Pancreas (tissue), 10 donors: ENCODE measurements around the gene CLDN4. TPM values are rescaled to one million over a fixed set of nuclear protein-coding genes. Genes with fewer than 3 reads are reported as not detected.
"Not testable (repeated sequence)": the region's sequence is repeated elsewhere in the genome, so short reads cannot be mapped to it uniquely, and the experiment has no call there.

Experiments used
- ATAC-seq, 4 donors: fragments of 200-7000 bp; cut with Tn5 transposase; one replicate each; pipeline versions ENCODE4 v1.8.0 to v1.9.1; 2020; ENCODE audit warnings: mild to moderate bottlenecking in 4 of 4, moderate library complexity in 4 of 4
- DNase-seq, 6 donors: peaks; one replicate each; pipeline ENCODE4 v3.0.0-alpha.2; 2020
- FAIRE-seq: peaks from 2 replicates; lab custom pipeline; 2012; peaks lifted over from hg19 to GRCh38; lab: Jason Lieb, UNC
- H3K27ac ChIP-seq, 4 donors: fragments of 200-600 bp; sonication (generic); 1 replicate in 3 of 4; 2 replicates in 1 of 4; pipeline versions ENCODE4 v1.5.0 to v1.8.0; 2020
- H3K27me3 ChIP-seq, 4 donors: fragments of 200-600 bp; one replicate each; pipeline ENCODE4 v1.8.0; 2021
- H3K36me3 ChIP-seq, 3 donors: fragments of 200-600 bp; sonication (generic) in 1 of 3; one replicate each; pipeline versions ENCODE4 v1.5.0 to v1.8.0; 2020 to 2021
- H3K4me1 ChIP-seq, 3 donors: fragments of 200-600 bp; one replicate each; pipeline ENCODE4 v1.8.0; 2021
- H3K4me3 ChIP-seq, 4 donors: fragments of 200-600 bp; sonication (generic) in 2 of 4; one replicate each; pipeline versions ENCODE4 v1.5.0 to v1.8.0; 2020 to 2021
- H3K9me3 ChIP-seq, 4 donors: fragments of 200-600 bp; one replicate each; pipeline ENCODE4 v1.8.0; 2021
- WGBS, 2 donors: extraction: QIAGEN DNeasy Blood & Tissue Kit; methylation state at CpG; one replicate each; pipeline ENCODE4 v1.1.7; 2013; 5-methylcytosine and 5-hydroxymethylcytosine counted together
- intact Hi-C, 3 donors: fragments of 100-400 bp; cut with DNase I; formaldehyde crosslinking; loops; one replicate each; pipeline versions ENCODE4 v1.11.1 to v1.14.2; 2022
- polyA plus RNA-seq, 2 donors: library from polyadenylated mRNA; stranded (reverse); fragments of 200-250 nt; gene quantifications; one replicate each; pipeline ENCODE4 v1.2.3, GENCODE V29; 2013
- total RNA-seq, 6 donors: library from RNA; stranded (reverse); fragmentation: NEBNext Ultra II Directional in 4 of 6; extraction: Animal tissue kit (Norgen Biotek cat#: 25700) in 4 of 6; gene quantifications; one replicate each; pipeline versions ENCODE4 v1.2.1 to v1.2.4, GENCODE V29; 2021 to 2023
- TF ChIP-seq, protein P1 (sequence below), 4 donors: fragments of 200-600 bp; sonication (generic) in 3 of 4; IDR thresholded peaks; one replicate each; pipeline versions ENCODE4 v1.5.0 to v1.8.0; 2021; ENCODE audit warnings: antibody characterized with exemption in 4 of 4
- donor health status: healthy with polysubstance abuse.
- donor health status: DM: no; HTN: no; CAD: no; lungs with moderate emphysema.
- donor health status: DM: no; HTN: no; CAD: no.
- donor health status: control.
- donor health status: control.
- donor health status: Bipolar disorder and iron deficiency.
- donor health status: DM: yes; HTN: yes; CAD: no.
- donor health status: DM: no; HTN: no; CAD: no.
- donor health status: DM: no; HTN: no; CAD: no.
- donor health status: DM: yes; HTN: yes; CAD: no.

The CLDN4 gene
- total and polyA plus RNA-seq, 8 donors = 47.8 to 150 (median 71.9) TPM

DNA sequence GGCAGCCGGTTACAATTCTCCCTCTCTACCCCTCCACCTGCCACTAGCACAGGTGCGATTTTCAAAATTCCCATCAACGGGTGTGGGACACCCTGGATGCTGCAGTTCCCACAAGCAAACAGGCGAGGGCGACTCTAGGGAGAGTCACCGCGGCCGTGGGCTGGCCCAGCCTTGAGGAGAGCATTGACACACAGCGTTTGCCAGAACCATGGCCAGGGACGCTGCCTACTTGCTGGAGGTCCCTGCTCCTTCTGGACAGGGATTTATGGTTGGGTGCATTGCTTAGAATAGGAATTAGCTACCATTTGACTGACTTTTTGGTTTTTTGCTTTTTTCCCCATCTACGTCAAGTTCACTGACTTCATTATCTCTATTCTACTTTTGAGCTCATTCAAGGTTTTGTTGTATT lies 19.0 kb upstream of the CLDN4 start:
- TF ChIP-seq, protein P1, sequence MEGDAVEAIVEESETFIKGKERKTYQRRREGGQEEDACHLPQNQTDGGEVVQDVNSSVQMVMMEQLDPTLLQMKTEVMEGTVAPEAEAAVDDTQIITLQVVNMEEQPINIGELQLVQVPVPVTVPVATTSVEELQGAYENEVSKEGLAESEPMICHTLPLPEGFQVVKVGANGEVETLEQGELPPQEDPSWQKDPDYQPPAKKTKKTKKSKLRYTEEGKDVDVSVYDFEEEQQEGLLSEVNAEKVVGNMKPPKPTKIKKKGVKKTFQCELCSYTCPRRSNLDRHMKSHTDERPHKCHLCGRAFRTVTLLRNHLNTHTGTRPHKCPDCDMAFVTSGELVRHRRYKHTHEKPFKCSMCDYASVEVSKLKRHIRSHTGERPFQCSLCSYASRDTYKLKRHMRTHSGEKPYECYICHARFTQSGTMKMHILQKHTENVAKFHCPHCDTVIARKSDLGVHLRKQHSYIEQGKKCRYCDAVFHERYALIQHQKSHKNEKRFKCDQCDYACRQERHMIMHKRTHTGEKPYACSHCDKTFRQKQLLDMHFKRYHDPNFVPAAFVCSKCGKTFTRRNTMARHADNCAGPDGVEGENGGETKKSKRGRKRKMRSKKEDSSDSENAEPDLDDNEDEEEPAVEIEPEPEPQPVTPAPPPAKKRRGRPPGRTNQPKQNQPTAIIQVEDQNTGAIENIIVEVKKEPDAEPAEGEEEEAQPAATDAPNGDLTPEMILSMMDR (IDR thresholded peaks at IDR 0.05) = peak; percentile 77 to 90 (median 83)
- FAIRE-seq = no peak
- no peaks in the 10 kb centered on the region for H3K27me3 ChIP-seq
- ATAC-seq = peak; percentile 98 to 100 (median 99)
- 8 to 10% methylated on average over 11 of the region's 11 CpGs for WGBS, 2 donors
- H3K4me1 ChIP-seq = no peaks in the 10 kb centered on the region
- intact Hi-C loops = no loop called here
- H3K4me3 ChIP-seq = no peak overlapping the region
- DNase-seq = peak; percentile 73 to 94 (median 87)
- H3K9me3 ChIP-seq = no peaks in the 10 kb centered on the region
- no peaks in the 10 kb centered on the region for H3K36me3 ChIP-seq
- no peak overlapping the region for H3K27ac ChIP-seq

DNA sequence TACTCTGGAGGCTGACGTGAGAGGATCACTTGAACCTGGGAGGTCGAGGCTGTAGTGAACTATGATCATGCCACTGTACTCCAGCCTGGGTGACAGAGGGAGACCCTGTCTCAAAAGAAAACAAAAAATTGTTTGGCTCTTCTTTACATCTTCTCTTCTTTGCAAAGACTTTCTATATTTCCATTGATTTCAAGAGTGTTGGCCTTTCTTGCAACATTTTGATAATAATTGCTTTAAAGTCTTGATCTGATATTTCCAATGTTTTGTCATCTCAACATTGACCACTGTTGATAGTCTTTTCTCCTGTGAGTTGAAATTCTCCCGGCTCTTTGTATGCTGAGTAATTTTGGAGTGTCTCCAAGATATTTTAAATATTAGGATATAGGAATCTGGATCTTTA lies 17.8 kb upstream of the CLDN4 start:
- FAIRE-seq = no peak
- TF ChIP-seq, protein P1 (IDR thresholded peaks at IDR 0.05) = no peak
- DNase-seq = no peak

DNA sequence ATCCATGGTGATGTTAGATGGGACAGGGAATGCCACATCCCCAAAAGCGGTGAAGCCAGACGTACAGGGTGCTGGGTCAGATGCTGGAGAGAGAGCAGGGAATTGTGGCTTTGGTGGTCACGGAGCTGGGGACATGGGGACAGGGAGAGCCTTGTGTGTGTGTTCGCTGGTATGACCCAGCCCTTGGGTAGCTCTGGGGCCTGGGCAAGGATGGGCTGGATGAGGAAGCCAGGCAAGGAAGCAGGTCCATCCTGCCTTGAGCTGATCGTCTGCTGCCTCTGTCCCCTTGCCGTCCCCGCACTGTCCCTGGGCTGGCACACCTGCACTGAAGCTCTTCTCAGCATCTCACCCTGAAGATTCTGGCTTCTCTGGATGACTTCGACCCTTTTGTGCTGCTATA lies 15.4 kb upstream of the CLDN4 start:
- ATAC-seq = no peak
- Histone ChIP-seq H3K27ac (no peak overlapping the region), H3K27me3 (no peaks in the 10 kb centered on the region), H3K4me3 (no peak overlapping the region), H3K4me1 (no peaks in the 10 kb centered on the region), H3K36me3 (no peaks in the 10 kb centered on the region), H3K9me3 (no peaks in the 10 kb centered on the region)
- TF ChIP-seq, protein P1 (IDR thresholded peaks at IDR 0.05) = no peak
- DNase-seq = peak in 3 of 6 donors; percentile 6 to 25 (median 8)
- intact Hi-C loops = loop anchor here in 1 of 3 donors (5.0 kb wide), 1 partner anchor 37 kb away; no protein-coding TSS in a partner anchor
- FAIRE-seq = no peak
- WGBS, 2 donors = 84 to 88% methylated on average over 8 of the region's 8 CpGs

More for the DNA sequence above, 17.8 kb upstream of the CLDN4 start:
- Histone ChIP-seq H3K9me3 (no peaks in the 10 kb centered on the region), H3K27ac (no peak overlapping the region), H3K36me3 (no peaks in the 10 kb centered on the region), H3K27me3 (no peaks in the 10 kb centered on the region), H3K4me1 (no peaks in the 10 kb centered on the region), H3K4me3 (no peak overlapping the region)
- no peak for ATAC-seq
- WGBS, 2 donors = 91 to 96% methylated on average over 3 of the region's 3 CpGs
- intact Hi-C loops = no loop called here

DNA sequence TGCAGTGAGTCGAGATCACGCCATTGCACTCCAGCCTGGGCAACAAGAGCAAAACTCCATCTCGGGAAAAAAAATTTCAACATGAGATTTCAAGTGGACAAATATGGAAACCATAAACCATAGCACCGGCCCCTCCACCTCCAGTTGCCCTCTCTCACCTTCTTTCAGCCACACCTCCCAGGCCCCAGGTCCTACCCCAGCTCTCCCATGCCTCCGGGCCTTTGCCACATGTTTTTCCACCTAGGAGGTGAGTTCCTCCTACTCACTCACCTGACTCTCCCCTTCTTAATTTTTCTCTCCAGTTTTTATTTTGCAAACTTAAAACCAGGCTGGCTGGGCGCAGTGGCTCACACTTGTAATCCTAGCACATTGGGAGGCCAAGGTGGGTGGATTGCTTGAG lies 13.7 kb upstream of the CLDN4 start:
- TF ChIP-seq, protein P1 (IDR thresholded peaks at IDR 0.05) = no peak
- intact Hi-C loops = loop anchor here in 1 of 3 donors (5.0 kb wide), 1 partner anchor 35 kb away; no protein-coding TSS in a partner anchor
- FAIRE-seq = no peak
- 95 to 98% methylated on average over 6 of the region's 6 CpGs for WGBS, 2 donors
- no peak for ATAC-seq
- H3K27me3 ChIP-seq = no peaks in the 10 kb centered on the region
- no peaks in the 10 kb centered on the region for H3K36me3 ChIP-seq
- peak in 3 of 6 donors; percentile 5 to 9 (median 9) for DNase-seq
- H3K9me3 ChIP-seq = no peaks in the 10 kb centered on the region
- H3K4me3 ChIP-seq = no peak overlapping the region
- no peak overlapping the region for H3K27ac ChIP-seq
- H3K4me1 ChIP-seq = no peaks in the 10 kb centered on the region

DNA sequence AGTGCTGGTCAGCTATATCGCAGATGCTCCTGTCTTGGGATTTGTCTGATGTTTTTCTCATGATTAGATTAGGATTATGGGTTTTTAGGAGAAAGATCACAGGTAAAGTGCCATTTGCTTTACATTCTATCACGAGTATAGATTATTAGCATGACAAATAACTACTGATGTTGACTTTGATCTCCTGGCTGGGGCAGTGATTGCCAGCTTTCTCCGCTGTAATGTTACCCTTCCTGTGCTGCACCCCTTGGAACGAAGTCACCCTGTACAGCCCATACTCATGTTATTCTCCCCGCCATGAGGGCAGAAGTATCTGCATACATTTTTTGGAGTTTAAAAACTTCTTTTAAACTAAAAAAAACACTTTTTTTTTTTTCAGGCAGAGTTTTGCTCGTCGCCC lies 10.8 kb upstream of the CLDN4 start:
- no peak for ATAC-seq
- TF ChIP-seq, protein P1 (IDR thresholded peaks at IDR 0.05) = no peak
- intact Hi-C loops = no loop called here
- peak in 2 of 6 donors; percentile 4 to 6 for DNase-seq
- Histone ChIP-seq H3K4me3 (no peak overlapping the region), H3K27me3 (no peaks in the 10 kb centered on the region), H3K9me3 (no peaks in the 10 kb centered on the region), H3K36me3 (no peaks in the 10 kb centered on the region), H3K27ac (no peak overlapping the region), H3K4me1 (peaks cover 0 to 5% (median 0%) of the 10 kb centered on the region in 3 donors)
- FAIRE-seq = no peak
- 84 to 89% methylated on average over 7 of the region's 7 CpGs for WGBS, 2 donors

DNA sequence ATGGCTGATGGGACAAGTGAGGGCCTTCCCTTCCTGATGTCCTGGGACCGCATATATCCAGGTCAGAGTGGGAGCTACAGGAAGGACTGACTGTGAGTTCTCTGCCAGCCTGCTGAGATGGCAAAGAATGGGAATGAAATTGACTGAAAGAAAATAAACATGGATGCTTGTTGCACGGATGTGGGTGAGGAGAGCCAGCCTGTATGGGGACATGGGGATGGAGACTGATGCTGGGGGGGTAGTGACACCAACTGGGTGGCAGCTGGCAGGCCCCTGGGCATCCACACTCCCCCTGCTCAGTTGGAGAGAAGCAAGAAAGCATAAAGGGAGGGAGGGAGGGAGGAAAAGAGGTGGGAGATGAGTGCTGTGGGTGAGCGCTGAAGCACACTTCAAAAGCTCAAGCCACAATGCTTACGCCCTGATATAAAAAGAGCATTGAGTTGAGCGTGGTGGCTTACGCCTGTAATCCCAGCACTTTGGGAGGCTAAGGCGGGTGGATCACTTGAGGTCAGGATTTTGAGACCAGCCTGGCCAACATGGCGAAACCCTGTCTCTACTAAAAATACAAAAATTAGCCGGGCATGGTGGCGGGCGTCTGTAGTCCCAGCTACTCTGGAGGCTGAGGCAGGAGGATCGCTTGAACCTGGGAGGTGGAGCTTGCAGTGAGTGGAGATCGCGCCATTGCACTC lies 9.1 kb upstream of the CLDN4 start:
- intact Hi-C loops, H3K36me3 ChIP-seq, H3K4me3 ChIP-seq, H3K27me3 ChIP-seq, ATAC-seq, H3K27ac ChIP-seq, H3K9me3 ChIP-seq, FAIRE-seq: not testable (repeated sequence)
- DNase-seq = peak in 3 of 6 donors; percentile 3 to 30 (median 10)
- peaks cover 0 to 20% (median 6%) of the 10 kb centered on the region in 3 donors for H3K4me1 ChIP-seq
- 93 to 96% methylated on average over 14 of the region's 14 CpGs for WGBS, 2 donors
